Stimulated activated CD8-positive, alpha-beta memory T cell treated with anti-CD3 and anti-CD28 coated beads, Interleukin-15, amount 100 ng/mL, for 24 hours (primary cell): ENCODE measurements around the gene PRKD1.
"Not testable (repeated sequence)": the region's sequence is repeated elsewhere in the genome, so short reads cannot be mapped to it uniquely, and the experiment has no call there.

Source experiments
- DNase-seq: peaks from one replicate; pipeline ENCODE4 v3.0.0-alpha.2; 2020; ENCODE audit warnings: low read depth

PRKD1 gene

GRCh38 chr14:29900609-29901350 is 26.9 kb downstream of the PRKD1 start:
- DNase-seq, result no peak

GRCh38 chr14:29898470-29898869 is 29.2 kb downstream of the PRKD1 start:
- no peak for DNase-seq

DNA sequence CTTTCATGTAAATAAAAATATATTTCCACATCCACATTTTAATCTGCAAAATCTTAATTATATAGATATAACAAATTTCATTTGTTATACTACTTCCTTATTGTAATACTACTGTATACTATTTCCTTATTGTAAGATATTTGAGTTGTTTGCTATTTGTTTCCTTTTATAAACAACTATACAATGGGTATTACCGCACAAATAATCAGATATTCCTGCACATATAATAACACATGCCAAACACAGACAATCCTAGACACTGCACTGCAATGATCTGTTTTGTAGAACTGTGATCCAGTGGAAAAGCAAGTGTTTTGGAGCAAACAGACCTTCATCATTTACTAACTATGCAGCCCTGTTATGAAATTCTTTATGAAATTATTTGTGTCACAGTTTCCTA is 30.5 kb downstream of the PRKD1 start:
- DNase-seq, result no peak

- DNase-seq, result no peak
Observed at GRCh38 chr14:29896354-29896821, 31.3 kb downstream of the PRKD1 start.

- no peak for DNase-seq
Observed at GRCh38 chr14:29895591-29896083, 32.0 kb downstream of the PRKD1 start.

DNA sequence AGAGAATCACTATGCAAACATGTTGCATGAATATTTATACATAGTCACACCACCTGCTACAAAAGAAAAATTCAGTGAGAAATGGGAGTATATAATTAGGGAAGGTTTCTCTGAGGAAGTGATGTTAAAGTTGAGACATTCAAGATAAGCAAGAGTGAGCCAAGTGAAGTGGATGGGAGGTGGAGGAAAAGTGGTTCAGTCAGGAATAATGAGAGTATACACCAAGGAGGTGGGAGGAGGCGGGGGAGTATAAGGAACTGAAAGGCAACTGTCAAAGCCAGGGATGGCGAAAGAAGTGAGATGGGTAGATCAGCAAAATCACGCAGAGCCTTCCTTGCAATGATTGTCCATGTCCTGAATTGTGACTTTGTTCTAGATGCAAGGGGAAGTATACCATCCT is 33.7 kb downstream of the PRKD1 start:
- no peak for DNase-seq

DNA sequence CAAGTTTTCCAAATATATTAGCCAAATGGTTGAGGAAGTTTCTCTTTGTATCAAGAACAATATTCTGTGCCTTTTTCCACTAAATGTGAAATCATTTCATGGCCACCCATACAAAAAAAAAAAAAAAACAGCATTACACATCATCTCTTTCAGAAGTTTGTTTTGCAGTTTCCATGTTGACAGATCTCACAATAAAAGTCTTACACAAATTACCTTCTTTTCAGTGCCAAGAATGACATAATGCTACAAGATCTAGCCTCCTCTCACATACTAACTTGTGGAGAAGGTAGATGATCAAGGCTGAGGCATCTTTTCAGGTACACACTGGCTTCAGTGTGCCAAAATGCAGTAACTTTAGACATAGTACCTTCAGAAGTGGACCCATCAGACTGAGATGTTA is 35.3 kb downstream of the PRKD1 start:
- no peak for DNase-seq

- DNase-seq, result no peak
Observed at GRCh38 chr14:29885988-29886387, 41.7 kb downstream of the PRKD1 start.

GRCh38 chr14:29868000-29868399 is 59.6 kb downstream of the PRKD1 start:
- no peak for DNase-seq

DNA sequence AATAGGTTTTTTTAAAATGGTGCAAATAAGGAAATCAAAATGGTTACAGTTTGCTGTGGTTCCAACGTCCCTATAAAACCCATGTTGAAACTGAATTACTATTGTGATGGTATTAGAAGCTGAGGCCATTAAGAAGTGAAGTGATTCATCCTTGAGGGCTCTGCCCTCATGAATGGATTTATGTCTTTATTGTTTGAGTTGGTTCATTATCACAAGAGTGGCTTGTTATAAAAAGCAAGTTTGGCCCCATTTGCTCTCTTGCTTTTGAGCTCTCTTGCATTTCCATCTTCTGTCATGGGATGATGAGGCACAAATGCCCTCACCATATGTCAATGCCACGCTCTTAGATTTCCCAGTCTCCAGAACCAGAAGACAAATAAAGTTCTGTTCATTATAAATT is 62.3 kb downstream of the PRKD1 start:
- no peak for DNase-seq

- no peak for DNase-seq
Observed at GRCh38 chr14:29861996-29862395, 65.7 kb downstream of the PRKD1 start.

DNA sequence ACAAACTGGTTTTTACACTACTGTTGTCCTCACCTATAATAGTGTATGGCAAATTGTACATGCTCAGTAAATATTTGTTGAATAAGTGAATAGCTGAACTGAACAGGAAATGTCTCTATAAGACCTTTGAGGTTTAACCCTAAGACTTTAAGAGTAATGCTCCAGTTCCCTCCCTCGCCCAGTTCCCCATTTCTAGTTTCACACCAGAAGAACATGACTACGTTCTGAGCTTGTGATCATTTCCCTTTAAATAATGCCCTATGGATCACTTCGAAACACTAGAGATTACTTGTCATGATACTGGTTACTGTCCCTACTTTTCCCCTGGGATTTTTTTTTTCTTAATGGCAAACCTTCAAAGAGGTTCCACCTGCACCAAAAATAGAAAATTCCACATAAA is 69.3 kb downstream of the PRKD1 start:
- DNase-seq, result no peak

- no peak for DNase-seq
Observed at GRCh38 chr14:29857551-29857950, 70.1 kb downstream of the PRKD1 start.

- DNase-seq, result no peak
Observed at GRCh38 chr14:29856516-29856915, 71.1 kb downstream of the PRKD1 start.

GRCh38 chr14:29853691-29854090 is 74.0 kb downstream of the PRKD1 start:
- not testable (repeated sequence) for DNase-seq

GRCh38 chr14:29853272-29853671 is 74.4 kb downstream of the PRKD1 start:
- no peak for DNase-seq

GRCh38 chr14:29851397-29851796 is 76.2 kb downstream of the PRKD1 start:
- no peak for DNase-seq

DNA sequence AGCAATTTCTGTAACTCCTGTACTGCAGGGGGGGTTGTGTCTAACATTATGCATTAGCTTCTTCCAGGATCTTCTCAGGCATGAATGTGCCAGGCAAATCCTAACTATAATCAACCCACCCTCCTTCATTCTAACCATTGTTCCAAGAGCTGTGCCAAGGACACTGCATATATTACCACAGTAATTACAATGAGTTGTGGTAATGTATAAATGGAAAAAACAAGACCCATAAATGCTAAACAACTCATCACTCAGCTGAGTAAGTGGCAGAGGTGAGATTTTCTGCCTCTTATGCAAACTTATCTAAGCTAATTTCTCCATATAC is 80.6 kb downstream of the PRKD1 start:
- no peak for DNase-seq

- DNase-seq, result no peak
Observed at GRCh38 chr14:29846339-29847055, 81.2 kb downstream of the PRKD1 start.

- DNase-seq, result no peak
Observed at GRCh38 chr14:29843981-29844380, 83.7 kb downstream of the PRKD1 start.

- no peak for DNase-seq
Observed at GRCh38 chr14:29842228-29842627, 85.4 kb downstream of the PRKD1 start.

- not testable (repeated sequence) for DNase-seq
Observed at GRCh38 chr14:29840369-29840892, 87.2 kb downstream of the PRKD1 start.

DNA sequence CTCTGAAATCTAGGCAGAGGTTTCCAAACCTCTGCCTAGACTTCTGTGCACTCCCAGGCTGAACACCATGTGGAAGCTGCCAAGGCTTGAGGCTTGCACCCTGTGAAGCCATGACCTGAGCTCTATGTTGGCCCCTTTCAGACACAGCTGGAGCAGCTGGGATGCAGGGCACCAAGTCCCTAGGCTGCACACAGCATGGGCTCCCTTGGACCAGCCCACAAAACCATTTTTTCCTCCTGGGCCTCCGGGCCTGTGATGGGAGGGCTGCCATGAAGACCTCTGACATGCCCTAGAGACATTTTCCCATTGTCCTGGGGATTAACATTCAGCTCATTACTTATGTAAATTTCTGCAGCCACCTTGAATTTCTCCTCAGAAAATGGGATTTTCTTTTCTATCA is 88.0 kb downstream of the PRKD1 start:
- not testable (repeated sequence) for DNase-seq
